ENCODE measurements around the gene LGALS3BP.

Gene LGALS3BP

DNA sequence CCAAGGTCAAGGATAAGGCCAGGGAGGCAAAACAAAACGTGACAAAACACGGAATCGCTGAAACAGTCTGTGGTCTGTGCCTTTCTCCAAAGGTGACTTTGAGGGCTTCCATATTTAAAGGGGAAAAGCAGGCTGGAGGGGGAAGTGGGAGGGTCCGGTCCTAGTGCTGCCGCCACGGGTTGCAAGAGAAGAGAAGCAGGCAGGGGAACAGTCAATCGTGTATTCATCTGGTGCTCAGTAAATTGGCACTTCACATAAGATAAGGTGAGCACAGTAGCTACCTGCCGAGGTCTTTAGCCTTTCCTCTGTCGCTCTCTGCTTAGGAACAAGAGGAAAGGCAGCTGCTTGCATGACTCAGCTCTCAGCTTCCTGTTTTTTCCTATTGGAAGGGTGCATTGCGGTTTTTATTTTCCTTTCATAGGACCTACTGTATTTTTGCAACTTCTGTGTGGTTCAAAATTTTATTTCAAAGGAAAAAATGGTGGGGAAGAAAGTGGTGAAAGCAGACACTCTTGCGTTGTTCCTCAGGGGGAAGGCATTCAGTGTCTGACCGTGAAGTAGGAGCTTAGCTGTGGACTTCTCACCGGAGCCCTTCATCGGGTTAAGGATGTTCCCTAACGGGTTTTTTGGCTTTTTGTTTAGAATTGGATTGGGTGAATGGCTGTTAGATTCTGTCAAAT, 7.1 kb upstream of the LGALS3BP start:
- Histone ChIP-seq H3K27me3 (ENCODE audit: insufficient read depth, low read length) (no peaks in the 10 kb centered on the region), H2BK12ac (ENCODE audit: low read length) (peak overlapping the region; percentile 15), H3K14ac (ENCODE audit: low read length) (peak overlapping the region; percentile 73), H3K4me1 (ENCODE audit: control insufficient read depth in 1 of 2, insufficient read depth in 2 of 2, low read length in 2 of 2) (peaks cover 13 to 17% of the 10 kb centered on the region in 2 experiments), H2BK5ac (ENCODE audit: low read depth, low read length, poor library complexity) (no peak overlapping the region), H3K23ac (ENCODE audit: low read length) (no peak overlapping the region), H4K12ac (ENCODE audit: low read depth, low read length) (peak overlapping the region; percentile 43), H3K9ac (ENCODE audit: low read length) (no peak overlapping the region), H3K79me1 (ENCODE audit: low read length) (peaks cover 8% of the 10 kb centered on the region), H2AK5ac (ENCODE audit: low read length) (no peak overlapping the region), H2BK120ac (ENCODE audit: insufficient read depth, low read length, poor library complexity) (peak overlapping the region; percentile 80), H3K27ac (ENCODE audit: low read depth, low read length) (peak overlapping the region; percentile 66), H3K18ac (ENCODE audit: low read length) (peak overlapping the region; percentile 84), H3K36me3 (ENCODE audit: control insufficient read depth in 1 of 2, insufficient read depth in 2 of 2, low read length in 2 of 2) (peaks cover 17 to 18% of the 10 kb centered on the region in 2 experiments), H3K79me2 (ENCODE audit: control insufficient read depth, insufficient read depth, low read length, poor library complexity) (peaks cover 2% of the 10 kb centered on the region), H3K4me3 (ENCODE audit: low read depth, low read length) (no peak overlapping the region), H2AFZ (ENCODE audit: insufficient read depth, low read length, poor library complexity) (peak overlapping the region; percentile 58), H3K4me2 (ENCODE audit: low read length) (peak overlapping the region; percentile 58), H4K91ac (ENCODE audit: low read depth, low read length) (peak overlapping the region; percentile 42), H3K9me3 (ENCODE audit: insufficient read depth, low read depth, low read length) (no peaks in the 10 kb centered on the region), H4K8ac (ENCODE audit: low read depth, low read length) (peak overlapping the region; percentile 84), H3K4ac (ENCODE audit: low read depth, low read length) (no peak overlapping the region)
- DNase-seq: peak; percentile 65 to 93
- WGBS (ENCODE audit: extremely low coverage, insufficient coverage, insufficient read length): no CpG with 5 or more reads among the region's 15 CpGs

DNA sequence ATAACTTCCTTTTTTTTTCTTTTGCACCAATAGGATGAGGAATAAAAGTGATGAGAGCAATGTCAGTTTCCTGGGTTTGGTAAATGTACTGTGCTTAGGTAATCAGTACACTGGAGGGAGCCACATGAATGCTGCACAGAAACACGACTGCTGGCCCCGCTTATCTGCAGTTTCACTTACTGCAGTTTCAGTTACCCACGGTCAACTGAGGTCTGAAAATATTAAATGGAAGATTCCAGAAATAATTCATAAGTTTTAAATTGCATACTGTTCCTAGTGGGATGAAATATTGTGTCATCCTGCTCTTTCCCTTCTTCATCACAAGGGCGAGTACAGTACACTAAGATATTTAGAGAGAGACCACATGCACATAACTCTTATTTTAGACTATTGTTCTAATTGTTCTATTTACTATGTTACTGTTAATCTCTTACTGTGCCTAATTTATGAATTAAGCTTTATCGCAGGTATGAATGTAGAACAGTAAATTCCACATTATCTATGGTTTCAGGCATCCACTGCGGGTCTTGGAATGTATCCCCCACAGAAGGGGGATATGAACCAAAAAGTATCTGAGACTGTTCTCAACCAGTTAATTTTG, 6.4 kb upstream of the LGALS3BP start:
- no peak overlapping the region for H2BK5ac ChIP-seq (ENCODE audit: low read depth, low read length, poor library complexity)
- H3K18ac ChIP-seq (ENCODE audit: low read length): no peak overlapping the region
- no peak overlapping the region for H2BK120ac ChIP-seq (ENCODE audit: insufficient read depth, low read length, poor library complexity)
- no peaks in the 10 kb centered on the region for H3K27me3 ChIP-seq (ENCODE audit: insufficient read depth, low read length)
- no peak overlapping the region for H3K23ac ChIP-seq (ENCODE audit: low read length)
- no peak overlapping the region for H3K14ac ChIP-seq (ENCODE audit: low read length)
- no peak overlapping the region for H4K12ac ChIP-seq (ENCODE audit: low read depth, low read length)
- no peak overlapping the region for H2AK5ac ChIP-seq (ENCODE audit: low read length)
- DNase-seq: peak in 1 of 2 donors; percentile 33
- H3K4me1 ChIP-seq (ENCODE audit: control insufficient read depth in 1 of 2, insufficient read depth in 2 of 2, low read length in 2 of 2): peaks cover 13 to 17% of the 10 kb centered on the region in 2 experiments
- peak overlapping the region; percentile 15 for H2BK12ac ChIP-seq (ENCODE audit: low read length)
- H3K9me3 ChIP-seq (ENCODE audit: insufficient read depth, low read depth, low read length): no peaks in the 10 kb centered on the region
- peaks cover 8% of the 10 kb centered on the region for H3K79me1 ChIP-seq (ENCODE audit: low read length)
- H3K79me2 ChIP-seq (ENCODE audit: control insufficient read depth, insufficient read depth, low read length, poor library complexity): peaks cover 2% of the 10 kb centered on the region
- H3K36me3 ChIP-seq (ENCODE audit: control insufficient read depth in 1 of 2, insufficient read depth in 2 of 2, low read length in 2 of 2): peaks cover 10 to 12% of the 10 kb centered on the region in 2 experiments
- H3K4me2 ChIP-seq (ENCODE audit: low read length): peak overlapping the region; percentile 58
- H3K9ac ChIP-seq (ENCODE audit: low read length): no peak overlapping the region
- H3K4me3 ChIP-seq (ENCODE audit: low read depth, low read length): no peak overlapping the region
- H2AFZ ChIP-seq (ENCODE audit: insufficient read depth, low read length, poor library complexity): no peak overlapping the region
- H4K8ac ChIP-seq (ENCODE audit: low read depth, low read length): no peak overlapping the region
- peak overlapping the region; percentile 66 for H3K27ac ChIP-seq (ENCODE audit: low read depth, low read length)
- WGBS (ENCODE audit: extremely low coverage, insufficient coverage, insufficient read length): no CpG with 5 or more reads among the region's 6 CpGs
- H4K91ac ChIP-seq (ENCODE audit: low read depth, low read length): no peak overlapping the region
- no peak overlapping the region for H3K4ac ChIP-seq (ENCODE audit: low read depth, low read length)

DNA sequence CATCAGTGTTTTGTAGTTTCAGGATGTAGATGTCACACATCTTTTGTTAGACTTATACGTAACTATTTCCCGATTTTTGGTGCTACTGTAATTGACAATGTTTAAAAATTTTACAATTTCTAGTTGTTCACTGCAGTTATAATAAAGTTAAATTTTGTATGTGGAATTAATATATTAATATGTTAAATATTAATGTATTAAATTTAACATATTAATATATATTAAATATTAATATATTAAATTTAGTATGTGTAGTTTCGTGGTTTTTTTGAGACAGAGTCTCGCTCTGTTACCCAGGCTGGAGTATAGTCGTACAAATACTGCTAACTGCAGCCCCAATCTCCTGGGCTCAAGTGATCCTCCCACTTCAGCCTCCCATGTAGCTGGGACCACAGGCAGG, 5.7 kb upstream of the LGALS3BP start:
- H3K9me3 ChIP-seq (ENCODE audit: insufficient read depth, low read depth, low read length): no peaks in the 10 kb centered on the region
- H3K14ac ChIP-seq (ENCODE audit: low read length): no peak overlapping the region
- DNase-seq: no peak
- no peak overlapping the region for H3K4ac ChIP-seq (ENCODE audit: low read depth, low read length)
- H2BK5ac ChIP-seq (ENCODE audit: low read depth, low read length, poor library complexity): no peak overlapping the region
- H3K36me3 ChIP-seq (ENCODE audit: control insufficient read depth in 1 of 2, insufficient read depth in 2 of 2, low read length in 2 of 2): peaks cover 3 to 4% of the 10 kb centered on the region in 2 experiments
- no peak overlapping the region for H3K4me3 ChIP-seq (ENCODE audit: low read depth, low read length)
- no peak overlapping the region for H3K9ac ChIP-seq (ENCODE audit: low read length)
- H3K23ac ChIP-seq (ENCODE audit: low read length): no peak overlapping the region
- no peak overlapping the region for H2AK5ac ChIP-seq (ENCODE audit: low read length)
- no peak overlapping the region for H2BK12ac ChIP-seq (ENCODE audit: low read length)
- no peak overlapping the region for H2BK120ac ChIP-seq (ENCODE audit: insufficient read depth, low read length, poor library complexity)
- peaks cover 2% of the 10 kb centered on the region for H3K79me2 ChIP-seq (ENCODE audit: control insufficient read depth, insufficient read depth, low read length, poor library complexity)
- no peaks in the 10 kb centered on the region for H3K27me3 ChIP-seq (ENCODE audit: insufficient read depth, low read length)
- WGBS (ENCODE audit: extremely low coverage, insufficient coverage, insufficient read length): no CpG with 5 or more reads among the region's 5 CpGs
- no peak overlapping the region for H2AFZ ChIP-seq (ENCODE audit: insufficient read depth, low read length, poor library complexity)
- no peak overlapping the region for H4K8ac ChIP-seq (ENCODE audit: low read depth, low read length)
- H3K27ac ChIP-seq (ENCODE audit: low read depth, low read length): no peak overlapping the region
- H4K12ac ChIP-seq (ENCODE audit: low read depth, low read length): no peak overlapping the region
- no peak overlapping the region for H3K18ac ChIP-seq (ENCODE audit: low read length)
- peaks cover 8% of the 10 kb centered on the region for H3K79me1 ChIP-seq (ENCODE audit: low read length)
- H3K4me1 ChIP-seq (ENCODE audit: control insufficient read depth in 1 of 2, insufficient read depth in 2 of 2, low read length in 2 of 2): peaks cover 13 to 17% of the 10 kb centered on the region in 2 experiments
- no peak overlapping the region for H3K4me2 ChIP-seq (ENCODE audit: low read length)
- H4K91ac ChIP-seq (ENCODE audit: low read depth, low read length): no peak overlapping the region

DNA sequence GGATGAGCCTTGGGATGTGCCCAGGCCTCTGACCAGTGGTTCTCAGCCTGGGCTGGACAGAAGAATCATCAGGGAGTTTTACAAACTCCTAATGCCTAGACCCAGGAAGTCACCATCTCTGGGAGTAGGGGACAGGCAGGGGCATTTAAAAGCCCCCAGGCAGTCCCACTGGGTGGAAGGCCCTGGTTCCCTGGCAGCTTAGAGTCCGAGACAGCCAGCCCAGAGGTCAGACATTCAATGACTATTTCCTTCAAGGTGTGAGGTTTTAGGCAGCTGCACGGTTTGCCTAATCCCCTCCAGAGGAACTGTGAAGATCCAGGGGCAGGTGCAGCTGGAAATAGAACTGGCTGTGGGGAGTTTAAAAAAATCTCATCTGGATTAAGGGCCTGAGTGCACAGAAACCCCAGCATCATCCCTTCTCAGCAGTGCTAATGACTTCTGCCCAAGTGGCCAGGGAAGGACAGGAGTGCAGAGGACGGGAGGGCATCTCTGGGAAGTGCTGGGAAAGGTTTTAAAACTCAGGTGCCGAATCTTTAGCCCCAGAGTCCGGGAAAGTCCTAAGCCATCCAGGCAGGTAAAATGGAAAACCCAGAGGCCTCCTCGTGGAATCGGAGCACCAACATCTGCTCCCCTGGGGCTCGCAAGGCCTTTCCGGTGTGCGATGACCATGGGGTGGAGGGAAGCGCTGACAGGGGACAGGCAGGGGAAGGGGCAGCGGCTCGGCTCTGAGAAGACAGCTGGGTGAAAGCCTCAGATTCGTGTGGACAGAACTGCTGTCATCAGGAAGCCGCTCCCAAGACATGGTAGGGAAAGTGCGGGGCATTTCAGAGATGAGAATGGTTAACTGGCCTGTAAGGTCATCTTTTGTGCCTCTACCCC, 1.5 kb upstream of the LGALS3BP start:
- no peak overlapping the region for H3K18ac ChIP-seq (ENCODE audit: low read length)
- no CpG with 5 or more reads among the region's 16 CpGs for WGBS (ENCODE audit: extremely low coverage, insufficient coverage, insufficient read length)
- H4K91ac ChIP-seq (ENCODE audit: low read depth, low read length): no peak overlapping the region
- H3K4me1 ChIP-seq (ENCODE audit: control insufficient read depth in 1 of 2, insufficient read depth in 2 of 2, low read length in 2 of 2): peaks cover 4 to 5% of the 10 kb centered on the region in 2 experiments
- no peak overlapping the region for H3K4me2 ChIP-seq (ENCODE audit: low read length)
- no peak overlapping the region for H3K9ac ChIP-seq (ENCODE audit: low read length)
- no peak overlapping the region for H3K4me3 ChIP-seq (ENCODE audit: low read depth, low read length)
- H2BK5ac ChIP-seq (ENCODE audit: low read depth, low read length, poor library complexity): no peak overlapping the region
- no peak overlapping the region for H4K12ac ChIP-seq (ENCODE audit: low read depth, low read length)
- no peaks in the 10 kb centered on the region for H3K36me3 ChIP-seq (ENCODE audit: control insufficient read depth in 1 of 2, insufficient read depth in 2 of 2, low read length in 2 of 2)
- no peak overlapping the region for H3K4ac ChIP-seq (ENCODE audit: low read depth, low read length)
- H3K27me3 ChIP-seq (ENCODE audit: insufficient read depth, low read length): no peaks in the 10 kb centered on the region
- DNase-seq: no peak
- no peaks in the 10 kb centered on the region for H3K79me2 ChIP-seq (ENCODE audit: control insufficient read depth, insufficient read depth, low read length, poor library complexity)
- no peak overlapping the region for H3K23ac ChIP-seq (ENCODE audit: low read length)
- no peak overlapping the region for H3K14ac ChIP-seq (ENCODE audit: low read length)
- no peak overlapping the region for H2BK12ac ChIP-seq (ENCODE audit: low read length)
- H4K8ac ChIP-seq (ENCODE audit: low read depth, low read length): no peak overlapping the region
- H3K79me1 ChIP-seq (ENCODE audit: low read length): no peaks in the 10 kb centered on the region
- peak overlapping the region; percentile 26 for H2AK5ac ChIP-seq (ENCODE audit: low read length)
- H2BK120ac ChIP-seq (ENCODE audit: insufficient read depth, low read length, poor library complexity): no peak overlapping the region
- H3K9me3 ChIP-seq (ENCODE audit: insufficient read depth, low read depth, low read length): no peaks in the 10 kb centered on the region
- no peak overlapping the region for H3K27ac ChIP-seq (ENCODE audit: low read depth, low read length)
- no peak overlapping the region for H2AFZ ChIP-seq (ENCODE audit: insufficient read depth, low read length, poor library complexity)

Measured in trophoblast cell (in vitro differentiated cells and primary cell).